ENCODE measurements around the gene GATA5. TPM values are rescaled to one million over a fixed set of nuclear protein-coding genes. Genes with fewer than 3 reads are reported as not detected.

GATA5 gene
- total RNA-seq, 1 experiment from 2014 or later = not detected

GRCh38 chr20:62507991-62508640, 32.3 kb upstream of the GATA5 start:
- H3K4me3 Mint-ChIP-seq (ENCODE audit: low read depth, unreplicated experiment) = no peak overlapping the region
- H3K4me1 Mint-ChIP-seq (ENCODE audit: low read depth, unreplicated experiment) = no peaks in the 10 kb centered on the region
- no peak for DNase-seq
- BruUV-seq (replicated peaks) = no TSS peak
- peaks cover 42% of the 10 kb centered on the region for H3K27me3 Mint-ChIP-seq (ENCODE audit: unreplicated experiment)
- no peaks in the 10 kb centered on the region for H3K36me3 Mint-ChIP-seq (ENCODE audit: insufficient read depth, unreplicated experiment)
- CTCF ChIA-PET = interaction anchor here (0.9 to 1.2 kb wide), 2 partner anchors 98 to 286 kb away, joined by 3 to 4 read pairs; no protein-coding TSS in a partner anchor
- peak; percentile 4 for TF ChIP-seq CTCF (IDR thresholded peaks at IDR 0.05; ENCODE audit: unreplicated experiment)
- intact Hi-C loops (cut with micrococcal nuclease; ENCODE audit: unreplicated experiment) = no loop called here
- no peak overlapping the region for H3K27ac Mint-ChIP-seq (ENCODE audit: unreplicated experiment)
- H3K9me3 Mint-ChIP-seq (ENCODE audit: low read depth, unreplicated experiment) = peaks cover 3% of the 10 kb centered on the region

GRCh38 chr20:62507323-62507722, 31.5 kb upstream of the GATA5 start:
- H3K4me3 Mint-ChIP-seq (ENCODE audit: low read depth, unreplicated experiment) = no peak overlapping the region
- no peak for TF ChIP-seq CTCF (IDR thresholded peaks at IDR 0.05; ENCODE audit: unreplicated experiment)
- no peaks in the 10 kb centered on the region for H3K4me1 Mint-ChIP-seq (ENCODE audit: low read depth, unreplicated experiment)

GRCh38 chr20:62506791-62507190, 31.0 kb upstream of the GATA5 start:
- DNase-seq = no peak
- Mint-ChIP-seq H3K27me3 (ENCODE audit: unreplicated experiment) (peaks cover 29% of the 10 kb centered on the region), H3K4me3 (ENCODE audit: low read depth, unreplicated experiment) (no peak overlapping the region), H3K4me1 (ENCODE audit: low read depth, unreplicated experiment) (peaks cover 2% of the 10 kb centered on the region), H3K9me3 (ENCODE audit: low read depth, unreplicated experiment) (peaks cover 3% of the 10 kb centered on the region), H3K36me3 (ENCODE audit: insufficient read depth, unreplicated experiment) (peaks cover 3% of the 10 kb centered on the region), H3K27ac (ENCODE audit: unreplicated experiment) (no peak overlapping the region)
- CTCF ChIA-PET = no interaction called here
- BruUV-seq (replicated peaks) = no TSS peak
- intact Hi-C loops (cut with micrococcal nuclease; ENCODE audit: unreplicated experiment) = no loop called here
- TF ChIP-seq CTCF (IDR thresholded peaks at IDR 0.05; ENCODE audit: unreplicated experiment) = no peak

More at GRCh38 chr20:62507323-62507722, 31.5 kb upstream of the GATA5 start:
- no TSS peak for BruUV-seq (replicated peaks)
- Mint-ChIP-seq H3K27ac (ENCODE audit: unreplicated experiment) (no peak overlapping the region), H3K36me3 (ENCODE audit: insufficient read depth, unreplicated experiment) (no peaks in the 10 kb centered on the region), H3K9me3 (ENCODE audit: low read depth, unreplicated experiment) (peaks cover 3% of the 10 kb centered on the region), H3K27me3 (ENCODE audit: unreplicated experiment) (peaks cover 34% of the 10 kb centered on the region)
- DNase-seq = no peak
- intact Hi-C loops (cut with micrococcal nuclease; ENCODE audit: unreplicated experiment) = no loop called here
- CTCF ChIA-PET = no interaction called here

- peaks cover 3% of the 10 kb centered on the region for H3K9me3 Mint-ChIP-seq (ENCODE audit: low read depth, unreplicated experiment)
- BruUV-seq (replicated peaks) = no TSS peak
- H3K4me3 Mint-ChIP-seq (ENCODE audit: low read depth, unreplicated experiment) = no peak overlapping the region
- peaks cover 9% of the 10 kb centered on the region for H3K4me1 Mint-ChIP-seq (ENCODE audit: low read depth, unreplicated experiment)
- intact Hi-C loops (cut with micrococcal nuclease; ENCODE audit: unreplicated experiment) = no loop called here
- H3K36me3 Mint-ChIP-seq (ENCODE audit: insufficient read depth, unreplicated experiment) = peaks cover 3% of the 10 kb centered on the region
- CTCF ChIA-PET = interaction anchor here (1.6 kb wide), 1 partner anchor 110 kb away, joined by 4 read pairs; no protein-coding TSS in a partner anchor
- peaks cover 22% of the 10 kb centered on the region for H3K27me3 Mint-ChIP-seq (ENCODE audit: unreplicated experiment)
- peak; percentile 42 for DNase-seq
- no peak overlapping the region for H3K27ac Mint-ChIP-seq (ENCODE audit: unreplicated experiment)
- TF ChIP-seq CTCF (IDR thresholded peaks at IDR 0.05; ENCODE audit: unreplicated experiment) = no peak
Measured at GRCh38 chr20:62506087-62506486, 30.3 kb upstream of the GATA5 start.
